ENCODE data around the gene TF.

TF gene

GRCh38 chr3:133758568-133758928 lies 12.4 kb downstream of the TF start:
- no peak for TF ChIP-seq CTCF (IDR thresholded peaks at IDR 0.05; ENCODE audit: low read depth, low read length, missing control alignments)
- no peak for DNase-seq (ENCODE audit: low read depth)
- H3K4me3 ChIP-seq (ENCODE audit: low read depth, low read length) = no peak overlapping the region

- H3K4me3 ChIP-seq (ENCODE audit: low read depth, low read length) = no peak overlapping the region
Measured at GRCh38 chr3:133758964-133759739, 13.0 kb downstream of the TF start.

GRCh38 chr3:133759740-133760305 lies 13.6 kb downstream of the TF start:
- no peak overlapping the region for H3K4me3 ChIP-seq (ENCODE audit: low read depth, low read length)
- no peak for TF ChIP-seq CTCF (IDR thresholded peaks at IDR 0.05; ENCODE audit: low read depth, low read length, missing control alignments)
- no peak for DNase-seq (ENCODE audit: low read depth)

More at GRCh38 chr3:133758964-133759739, 13.0 kb downstream of the TF start:
- DNase-seq (ENCODE audit: low read depth) = no peak
- TF ChIP-seq CTCF (IDR thresholded peaks at IDR 0.05; ENCODE audit: low read depth, low read length, missing control alignments) = no peak

GRCh38 chr3:133760916-133761315 lies 14.7 kb downstream of the TF start:
- no peak overlapping the region for H3K4me3 ChIP-seq (ENCODE audit: low read depth, low read length)
- no peak for DNase-seq (ENCODE audit: low read depth)
- TF ChIP-seq CTCF (IDR thresholded peaks at IDR 0.05; ENCODE audit: low read depth, low read length, missing control alignments) = no peak

GRCh38 chr3:133761605-133762484 lies 15.7 kb downstream of the TF start:
- DNase-seq (ENCODE audit: low read depth) = no peak
- TF ChIP-seq CTCF (IDR thresholded peaks at IDR 0.05; ENCODE audit: low read depth, low read length, missing control alignments) = no peak
- H3K4me3 ChIP-seq (ENCODE audit: low read depth, low read length) = no peak overlapping the region

- DNase-seq (ENCODE audit: low read depth) = no peak
- H3K4me3 ChIP-seq (ENCODE audit: low read depth, low read length) = no peak overlapping the region
Measured at GRCh38 chr3:133762539-133762938, 16.3 kb downstream of the TF start.

More at GRCh38 chr3:133762539-133762938, 16.3 kb downstream of the TF start:
- no peak for TF ChIP-seq CTCF (IDR thresholded peaks at IDR 0.05; ENCODE audit: low read depth, low read length, missing control alignments)
